Activated CD4-positive, alpha-beta memory T cell treated with anti-CD3 and anti-CD28 coated beads for 36 hours (primary cell): Measurements from ENCODE around the gene AMOTL1. TPM values are rescaled to one million over a fixed set of nuclear protein-coding genes. Genes with fewer than 3 reads are reported as not detected.

Experiments used
- CTCF ChIA-PET: fragments of 350-600 bp; sonication (Branson Sonifier 250); formaldehyde crosslinking; loops from one replicate; lab custom pipeline; 2021; ENCODE audit warnings: antibody characterized with exemption, inconsistent platforms; lab: Charles Lee
- POLR2A ChIA-PET: fragments of 350-600 bp; sonication (Branson Sonifier 250); formaldehyde crosslinking; loops from one replicate; lab custom pipeline; 2021; ENCODE audit warnings: antibody characterized with exemption; lab: Charles Lee
- DNase-seq: peaks from one replicate; pipeline ENCODE4 v3.0.0-alpha.2; 2020
- H3K27ac Mint-ChIP-seq: one replicate; pipeline ENCODE4 v1.8.0; 2021; ENCODE audit warnings: mixed read lengths
- H3K27me3 Mint-ChIP-seq: one replicate; pipeline ENCODE4 v1.8.0; 2021; ENCODE audit warnings: mixed read lengths
- H3K36me3 Mint-ChIP-seq: one replicate; pipeline ENCODE4 v1.8.0; 2021; ENCODE audit warnings: mixed read lengths
- H3K4me1 Mint-ChIP-seq: one replicate; pipeline ENCODE4 v1.8.0; 2021; ENCODE audit warnings: low read depth, mixed read lengths
- H3K4me3 Mint-ChIP-seq: one replicate; pipeline ENCODE4 v1.8.0; 2021; ENCODE audit warnings: mild to moderate bottlenecking, mixed read lengths
- H3K9me3 Mint-ChIP-seq: one replicate; pipeline ENCODE4 v1.8.0; 2021; ENCODE audit warnings: mixed read lengths
- intact Hi-C: fragments of 100-400 bp; cut with micrococcal nuclease; formaldehyde crosslinking; loops from one replicate; pipeline ENCODE4 v1.15.1; 2023
- total RNA-seq, 2 experiments: library from RNA; stranded (reverse); gene quantifications; one replicate each; pipeline ENCODE4 v1.2.3, GENCODE V29; 2021

Gene AMOTL1
- total RNA-seq, 2 experiments from 2014 or later = 0.24 to 0.31 TPM

DNA sequence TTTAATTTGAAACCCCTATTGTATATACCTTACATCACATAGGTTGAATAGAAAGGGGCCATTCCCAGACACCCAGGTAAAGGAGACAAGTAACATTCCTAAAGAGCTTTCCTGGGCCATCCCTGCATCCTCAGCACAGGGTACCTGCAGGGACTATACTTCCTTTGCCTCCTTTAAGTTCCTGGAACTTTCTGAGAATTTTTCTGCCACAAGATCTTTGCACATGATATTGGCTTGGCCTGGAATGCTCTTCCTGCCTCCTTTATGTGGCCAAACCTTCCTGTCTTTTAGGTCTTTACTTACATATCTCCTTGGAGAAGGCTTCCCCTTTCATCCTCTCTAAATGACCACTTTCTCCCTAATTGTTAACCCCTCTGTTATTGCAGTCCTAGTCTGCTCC is 7.9 kb upstream of the AMOTL1 start:
- H3K4me3 Mint-ChIP-seq = no peak overlapping the region

DNA sequence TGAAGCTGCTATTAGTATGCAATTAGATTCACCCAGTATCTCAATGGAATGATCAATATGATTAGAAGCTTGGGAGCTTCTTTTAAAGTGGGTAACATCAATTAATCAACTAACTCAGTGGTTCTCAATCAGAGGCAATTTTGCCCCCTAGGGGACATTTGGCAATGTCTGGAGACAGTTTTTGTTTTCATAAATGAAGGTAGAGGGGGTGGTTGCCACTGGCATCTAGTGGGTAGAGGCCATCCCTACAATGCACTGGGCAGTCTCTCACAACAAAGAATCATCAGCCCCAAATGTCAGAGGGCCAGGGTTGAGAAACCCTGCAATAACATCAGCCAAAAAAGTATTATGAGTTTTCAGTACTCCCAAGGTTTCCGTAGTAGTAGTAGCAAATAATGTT is 5.9 kb upstream of the AMOTL1 start:
- Mint-ChIP-seq H3K4me3 (no peak overlapping the region), H3K36me3 (no peaks in the 10 kb centered on the region)

More for the DNA sequence above, 7.9 kb upstream of the AMOTL1 start:
- intact Hi-C loops = loop anchor here (10.0 kb wide), 1 partner anchor 245 kb away; the partner anchor contains the start of gene C11orf97
- Mint-ChIP-seq H3K9me3 (no peaks in the 10 kb centered on the region), H3K36me3 (no peaks in the 10 kb centered on the region), H3K27ac (no peak overlapping the region), H3K4me1 (no peaks in the 10 kb centered on the region), H3K27me3 (peaks cover 6% of the 10 kb centered on the region)
- DNase-seq = no peak
- POLR2A ChIA-PET = no interaction called here
- CTCF ChIA-PET = no interaction called here

DNA sequence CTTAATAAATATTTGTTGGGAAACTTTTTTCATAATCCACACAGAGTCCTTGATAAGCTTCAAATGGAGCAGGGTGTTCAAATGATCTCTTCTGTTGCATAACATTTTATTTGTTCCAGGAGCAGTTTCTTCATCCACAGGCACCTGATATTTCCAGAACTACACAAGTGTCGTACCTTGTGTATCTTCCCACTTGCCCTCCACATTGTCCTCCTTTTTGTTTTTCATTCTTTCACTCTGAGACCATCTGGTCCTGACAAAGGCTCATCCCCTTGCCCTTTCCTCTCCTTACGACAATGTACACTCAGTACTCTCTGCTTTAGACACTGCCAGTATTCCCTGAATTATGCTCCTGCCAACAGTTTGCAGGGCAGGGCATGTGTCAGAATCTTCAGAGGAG is 5.2 kb upstream of the AMOTL1 start:
- ChIA-PET POLR2A (no interaction called here), CTCF (no interaction called here)
- H3K4me3 Mint-ChIP-seq = no peak overlapping the region
- peaks cover 9% of the 10 kb centered on the region for H3K27me3 Mint-ChIP-seq
- no peaks in the 10 kb centered on the region for H3K9me3 Mint-ChIP-seq
- peaks cover 3% of the 10 kb centered on the region for H3K4me1 Mint-ChIP-seq
- no peak for DNase-seq
- intact Hi-C loops = loop anchor here (10.0 kb wide), 1 partner anchor 248 kb away; the partner anchor contains the start of gene C11orf97
- H3K27ac Mint-ChIP-seq = no peak overlapping the region
- no peaks in the 10 kb centered on the region for H3K36me3 Mint-ChIP-seq

More for the DNA sequence above, 5.9 kb upstream of the AMOTL1 start:
- ChIA-PET POLR2A (no interaction called here), CTCF (no interaction called here)
- no peak for DNase-seq
- Mint-ChIP-seq H3K27ac (no peak overlapping the region), H3K4me1 (no peaks in the 10 kb centered on the region), H3K27me3 (peaks cover 5% of the 10 kb centered on the region), H3K9me3 (no peaks in the 10 kb centered on the region)
- intact Hi-C loops = loop anchor here (10.0 kb wide), 1 partner anchor 247 kb away; the partner anchor contains the start of gene C11orf97

DNA sequence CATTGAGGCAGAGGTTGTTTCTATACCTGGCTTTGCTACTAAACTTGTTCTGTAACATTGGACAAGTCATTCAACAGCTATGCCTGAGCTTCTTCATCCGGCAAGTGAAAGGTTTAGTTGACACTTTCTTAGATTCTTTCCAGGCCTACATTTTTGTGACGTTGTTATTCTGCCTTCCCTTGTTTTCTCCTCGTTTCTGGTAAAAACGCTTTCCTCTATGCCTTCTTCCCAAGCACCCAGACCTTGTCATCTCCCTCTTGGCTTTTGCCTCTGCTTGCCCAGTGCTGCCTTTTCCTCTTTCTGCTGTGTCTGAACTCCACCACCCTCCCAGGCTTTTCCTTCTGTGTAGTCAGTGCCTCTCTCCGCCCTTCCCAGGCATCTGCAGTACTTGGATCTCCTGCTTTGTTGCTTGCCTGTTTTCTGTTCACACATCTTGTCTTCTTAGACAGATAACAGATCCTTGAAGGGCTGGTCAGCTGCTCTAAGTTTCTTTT is 1.4 kb upstream of the AMOTL1 start:
- ChIA-PET CTCF (no interaction called here), POLR2A (no interaction called here)
- peaks cover 35% of the 10 kb centered on the region for H3K27me3 Mint-ChIP-seq
- intact Hi-C loops = loop anchor here (10.0 kb wide), 1 partner anchor 252 kb away; the partner anchor contains the start of gene C11orf97
- H3K4me1 Mint-ChIP-seq = peaks cover 8% of the 10 kb centered on the region
- no peak overlapping the region for H3K27ac Mint-ChIP-seq
- no peaks in the 10 kb centered on the region for H3K36me3 Mint-ChIP-seq
- no peak overlapping the region for H3K4me3 Mint-ChIP-seq
- no peak for DNase-seq
- no peaks in the 10 kb centered on the region for H3K9me3 Mint-ChIP-seq

DNA sequence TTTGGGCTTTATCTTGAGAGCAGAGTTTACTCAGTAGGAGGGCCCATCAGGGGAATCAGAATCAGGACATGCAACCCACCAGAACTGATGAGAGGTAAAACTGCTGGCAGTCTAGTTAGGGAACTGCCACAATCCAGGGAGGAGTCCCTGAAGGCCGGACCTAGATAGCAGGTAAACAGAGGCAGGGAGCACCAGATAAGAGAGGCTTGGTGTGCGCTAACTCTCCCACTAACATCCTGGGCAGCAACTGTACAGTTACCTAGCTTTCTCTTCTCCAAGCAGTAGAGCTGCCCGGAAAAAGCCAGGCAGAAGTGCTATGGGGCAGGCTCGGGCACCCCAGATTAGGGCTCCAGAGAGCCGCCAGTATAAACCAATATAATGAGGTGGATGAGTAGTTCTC is 865 bp upstream of the AMOTL1 start:
- H3K36me3 Mint-ChIP-seq = no peaks in the 10 kb centered on the region
- no peak overlapping the region for H3K4me3 Mint-ChIP-seq
- POLR2A ChIA-PET = no interaction called here
- DNase-seq = no peak
- peaks cover 8% of the 10 kb centered on the region for H3K4me1 Mint-ChIP-seq
- no peaks in the 10 kb centered on the region for H3K9me3 Mint-ChIP-seq
- CTCF ChIA-PET = no interaction called here
- no peak overlapping the region for H3K27ac Mint-ChIP-seq
- intact Hi-C loops = loop anchor here (10.0 kb wide), 1 partner anchor 252 kb away; the partner anchor contains the start of gene C11orf97
- peaks cover 40% of the 10 kb centered on the region for H3K27me3 Mint-ChIP-seq

DNA sequence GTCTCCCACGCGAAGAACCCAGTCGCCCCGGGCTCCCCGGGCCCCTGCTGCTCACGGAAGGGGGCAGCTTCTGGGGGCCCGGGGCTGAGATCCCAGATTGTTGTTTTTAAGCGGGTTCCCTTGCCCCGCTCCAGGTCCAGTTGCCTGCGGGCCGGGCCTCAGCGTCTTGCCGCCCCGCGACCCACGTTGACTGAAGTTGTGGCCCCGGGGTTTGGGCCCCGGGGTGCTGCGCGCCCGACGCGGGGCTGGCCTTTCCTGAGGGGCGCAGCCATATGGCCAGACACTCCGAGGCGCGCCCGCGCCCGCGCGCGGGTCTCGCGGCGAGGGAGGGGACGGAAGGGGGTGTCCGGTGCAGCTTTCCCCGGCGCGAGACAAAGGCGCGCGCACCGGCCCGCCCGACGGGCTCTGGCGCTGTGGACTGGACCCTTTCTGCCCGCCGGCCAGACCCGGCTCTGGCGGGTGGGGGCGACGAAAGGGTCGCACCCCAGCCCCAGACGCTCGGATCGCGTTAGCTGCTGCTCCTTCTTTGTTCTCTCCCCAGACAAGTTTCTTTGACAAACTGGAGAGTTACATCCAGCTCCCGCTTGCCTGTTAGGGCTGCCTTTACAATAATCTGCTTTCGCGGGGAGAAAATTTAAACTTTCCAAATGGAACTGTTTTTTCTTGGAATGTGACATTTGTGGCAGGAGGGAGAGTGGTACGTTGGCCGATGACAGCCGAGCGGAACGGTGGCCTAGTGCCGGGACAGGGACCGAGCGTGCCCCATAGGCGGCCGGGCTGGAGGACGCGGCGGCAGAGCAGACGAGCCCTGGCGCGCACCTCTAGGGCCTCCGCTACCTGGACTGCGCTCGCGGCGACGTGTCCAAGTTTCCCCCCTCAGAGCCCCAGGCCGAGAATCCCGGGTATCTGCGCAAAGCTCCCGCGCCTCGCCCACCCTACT is 716 bp downstream of the AMOTL1 start:
- Mint-ChIP-seq H3K27ac (no peak overlapping the region), H3K4me3 (peak overlapping the region; percentile 55), H3K27me3 (peaks cover 43% of the 10 kb centered on the region), H3K36me3 (no peaks in the 10 kb centered on the region), H3K4me1 (peaks cover 8% of the 10 kb centered on the region), H3K9me3 (no peaks in the 10 kb centered on the region)
- ChIA-PET CTCF (no interaction called here), POLR2A (no interaction called here)
- DNase-seq = no peak
- intact Hi-C loops = loop anchor here (10.0 kb wide), 1 partner anchor 254 kb away; the partner anchor contains the start of gene C11orf97

DNA sequence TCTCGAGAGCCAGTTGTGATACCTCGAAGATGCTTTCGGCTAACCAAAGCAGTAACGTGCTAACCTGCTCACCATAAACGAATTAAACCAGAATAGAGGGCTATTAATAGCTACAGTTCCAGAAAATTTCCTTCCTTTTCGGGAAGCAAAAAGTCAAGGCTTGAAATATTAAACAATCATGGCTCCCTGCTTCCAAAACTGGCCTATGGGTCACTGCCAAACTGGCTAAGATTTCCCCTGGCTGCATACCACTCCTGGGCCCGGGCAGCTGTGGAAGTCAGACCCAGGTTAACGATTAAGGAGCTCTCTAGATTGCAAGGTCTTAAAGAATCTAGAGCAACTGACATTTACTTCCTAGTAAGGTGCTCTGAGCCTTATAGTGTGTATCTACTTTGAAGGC is 1.7 kb downstream of the AMOTL1 start:
- H3K4me1 Mint-ChIP-seq = peaks cover 8% of the 10 kb centered on the region
- no peak overlapping the region for H3K27ac Mint-ChIP-seq
- H3K36me3 Mint-ChIP-seq = no peaks in the 10 kb centered on the region
- H3K27me3 Mint-ChIP-seq = peaks cover 46% of the 10 kb centered on the region
- ChIA-PET CTCF (no interaction called here), POLR2A (no interaction called here)
- no peak overlapping the region for H3K4me3 Mint-ChIP-seq
- no peak for DNase-seq
- intact Hi-C loops = loop anchor here (10.0 kb wide), 1 partner anchor 255 kb away; the partner anchor contains the start of gene C11orf97
- H3K9me3 Mint-ChIP-seq = no peaks in the 10 kb centered on the region

DNA sequence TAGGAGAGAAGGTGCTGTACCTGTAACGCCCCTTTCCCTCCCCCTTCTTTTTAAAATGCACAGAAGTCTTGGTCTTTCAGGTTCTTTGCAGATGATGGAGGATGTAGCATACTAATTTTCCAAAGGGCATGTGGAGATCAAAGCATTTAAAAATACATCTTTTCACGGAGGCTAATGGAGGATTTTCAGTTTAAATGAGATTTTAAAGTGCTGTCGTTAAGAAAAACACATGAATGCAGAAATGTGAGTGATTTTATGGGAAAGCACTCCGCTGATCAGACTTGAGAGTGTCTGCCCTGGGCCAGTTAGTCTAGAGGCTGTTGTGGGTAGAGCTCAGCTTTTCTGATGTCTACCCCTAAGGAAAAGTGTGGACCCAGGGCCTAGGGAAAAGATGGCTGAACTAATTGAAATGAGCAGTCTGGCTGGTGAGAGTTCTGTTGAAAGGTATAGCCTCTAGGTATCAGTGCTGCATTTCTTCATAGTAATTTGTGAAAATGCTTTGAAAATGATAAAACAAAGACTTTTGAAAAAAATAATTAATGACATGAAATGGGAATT is 2.5 kb downstream of the AMOTL1 start:
- H3K9me3 Mint-ChIP-seq = no peaks in the 10 kb centered on the region

DNA sequence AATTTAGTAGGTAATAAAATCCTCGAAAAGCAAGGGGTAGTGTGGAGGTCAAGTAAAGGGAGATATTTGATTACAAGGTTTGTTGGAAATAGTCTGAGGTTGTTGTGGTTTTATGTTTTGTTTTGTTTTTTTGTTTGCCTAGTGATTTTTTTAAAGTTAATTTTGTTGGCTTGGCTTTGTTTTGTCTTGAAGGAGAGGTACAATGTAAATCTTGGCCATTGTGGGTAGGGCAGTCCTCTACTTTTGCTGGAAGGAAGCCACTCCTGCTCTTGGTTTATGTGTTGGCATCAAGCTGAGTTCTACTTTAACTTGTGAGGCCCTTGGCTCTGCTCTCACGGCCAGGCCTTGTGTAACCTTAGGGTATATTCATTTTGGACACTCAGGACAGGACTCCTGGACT is 3.2 kb downstream of the AMOTL1 start:
- POLR2A ChIA-PET = no interaction called here
- Mint-ChIP-seq H3K4me3 (no peak overlapping the region), H3K27me3 (peaks cover 48% of the 10 kb centered on the region), H3K9me3 (no peaks in the 10 kb centered on the region), H3K27ac (no peak overlapping the region), H3K36me3 (no peaks in the 10 kb centered on the region), H3K4me1 (peaks cover 8% of the 10 kb centered on the region)
- CTCF ChIA-PET = no interaction called here
- intact Hi-C loops = no loop called here
- DNase-seq = no peak

More for the DNA sequence above, 2.5 kb downstream of the AMOTL1 start:
- no peak overlapping the region for H3K27ac Mint-ChIP-seq
- intact Hi-C loops = no loop called here
- peaks cover 48% of the 10 kb centered on the region for H3K27me3 Mint-ChIP-seq
- CTCF ChIA-PET = no interaction called here
- H3K36me3 Mint-ChIP-seq = no peaks in the 10 kb centered on the region
- POLR2A ChIA-PET = no interaction called here
- H3K4me1 Mint-ChIP-seq = peaks cover 8% of the 10 kb centered on the region
- no peak for DNase-seq
- no peak overlapping the region for H3K4me3 Mint-ChIP-seq

DNA sequence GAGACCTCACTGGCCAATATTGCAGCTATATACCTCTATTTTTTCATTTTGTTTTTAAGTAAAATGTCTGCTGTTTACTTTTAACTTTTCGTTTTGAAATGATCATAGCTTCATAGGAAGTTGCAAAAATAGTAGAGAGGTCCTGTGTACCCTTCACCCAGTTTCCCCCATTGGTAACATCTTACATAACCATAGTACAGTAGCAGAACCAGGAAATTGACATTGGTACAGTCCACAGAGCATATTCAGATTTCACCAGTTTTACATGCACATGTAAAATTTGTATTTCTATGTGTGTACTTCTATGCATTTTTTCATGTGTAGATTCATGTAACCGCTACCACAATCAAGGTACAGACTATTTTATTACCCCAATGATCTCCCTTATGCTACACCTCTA is 3.8 kb downstream of the AMOTL1 start:
- peaks cover 48% of the 10 kb centered on the region for H3K27me3 Mint-ChIP-seq
- no peak overlapping the region for H3K4me3 Mint-ChIP-seq
- CTCF ChIA-PET = no interaction called here
- H3K27ac Mint-ChIP-seq = no peak overlapping the region
- intact Hi-C loops = no loop called here
- POLR2A ChIA-PET = no interaction called here
- H3K36me3 Mint-ChIP-seq = no peaks in the 10 kb centered on the region
- DNase-seq = no peak
- peaks cover 8% of the 10 kb centered on the region for H3K4me1 Mint-ChIP-seq
- no peaks in the 10 kb centered on the region for H3K9me3 Mint-ChIP-seq

DNA sequence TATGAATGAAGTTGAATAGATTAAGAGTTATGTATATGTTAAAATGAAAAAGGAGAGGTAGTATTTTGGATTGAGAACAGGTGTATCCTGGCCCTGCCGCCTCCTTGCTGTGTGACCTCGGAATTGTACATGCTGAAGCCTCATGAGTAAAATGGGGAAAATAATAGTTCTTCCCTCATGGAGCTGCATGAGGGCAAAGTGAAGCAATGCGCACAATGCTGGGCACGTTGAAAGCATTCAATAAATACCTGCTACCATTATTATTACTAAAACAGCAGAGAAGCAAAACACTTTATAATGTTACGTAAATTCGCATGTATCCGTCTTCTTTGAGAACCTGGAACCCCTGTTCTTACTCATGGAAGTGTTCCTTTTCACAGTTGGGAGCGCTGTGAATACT is 5.7 kb downstream of the AMOTL1 start:
- Mint-ChIP-seq H3K9me3 (no peaks in the 10 kb centered on the region), H3K27me3 (peaks cover 44% of the 10 kb centered on the region), H3K4me1 (peaks cover 5% of the 10 kb centered on the region), H3K36me3 (no peaks in the 10 kb centered on the region), H3K4me3 (no peak overlapping the region), H3K27ac (no peak overlapping the region)
- ChIA-PET CTCF (no interaction called here), POLR2A (no interaction called here)
- DNase-seq = no peak
- intact Hi-C loops = no loop called here

DNA sequence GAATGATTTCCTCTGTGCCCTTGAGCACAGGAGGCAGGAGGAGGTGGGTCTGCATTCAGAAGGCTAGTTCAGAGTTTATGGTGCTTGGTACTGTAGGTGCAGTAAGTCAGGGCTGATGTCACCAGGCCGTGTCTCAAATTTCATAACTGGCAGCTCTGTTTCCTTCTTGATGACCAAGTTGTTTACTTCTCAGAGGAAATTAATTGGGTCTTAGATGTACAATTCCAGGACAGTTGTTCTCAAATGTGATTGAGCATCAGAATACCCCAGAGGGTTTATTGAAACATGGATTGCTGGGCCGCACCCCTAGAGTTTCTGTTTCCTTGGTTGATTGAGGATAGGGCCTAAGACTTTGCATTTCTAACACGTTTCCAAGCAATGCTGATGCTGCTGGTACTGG is 6.2 kb downstream of the AMOTL1 start:
- Mint-ChIP-seq H3K27ac (no peak overlapping the region), H3K9me3 (no peaks in the 10 kb centered on the region), H3K27me3 (peaks cover 41% of the 10 kb centered on the region), H3K36me3 (no peaks in the 10 kb centered on the region), H3K4me1 (peaks cover 4% of the 10 kb centered on the region), H3K4me3 (no peak overlapping the region)
- POLR2A ChIA-PET = no interaction called here
- CTCF ChIA-PET = no interaction called here
- intact Hi-C loops = no loop called here
- DNase-seq = no peak
